Neutrophil (primary cell): Measurements from ENCODE around the gene ABHD16B.

Experiments
- H3K27ac ChIP-seq: fragments of 200-600 bp; sonication (generic); 2 replicates; pipeline ENCODE4 v1.5.1; 2016; ENCODE audit warnings: mild to moderate bottlenecking, moderate library complexity
- H3K27me3 ChIP-seq: fragments of 200-600 bp; sonication (generic); 2 replicates; pipeline ENCODE4 v1.6.0; 2016; ENCODE audit warnings: mild to moderate bottlenecking
- H3K36me3 ChIP-seq: fragments of 200-600 bp; sonication (generic); 2 replicates; pipeline ENCODE4 v1.5.1; 2017
- H3K4me1 ChIP-seq, 2 experiments: fragments of 200-600 bp in 1 of 2; sonication (generic) in 1 of 2; 1 replicate in 1 of 2; 2 replicates in 1 of 2; pipeline versions ENCODE4 v1.5.1 to v1.6.1; 2013 to 2016; ENCODE audit warnings: low read depth in 1 of 2, low read length in 1 of 2, mild to moderate bottlenecking in 1 of 2, moderate library complexity in 1 of 2; ENCODE audit not compliant: control insufficient read depth in 1 of 2, insufficient read depth in 1 of 2
- H3K4me3 ChIP-seq, 2 experiments: fragments of 200-600 bp in 1 of 2; sonication (generic) in 1 of 2; 1 replicate in 1 of 2; 2 replicates in 1 of 2; pipeline ENCODE4 v1.5.1; 2013 to 2016; ENCODE audit warnings: low read depth in 1 of 2, low read length in 1 of 2, mild to moderate bottlenecking in 1 of 2, moderate library complexity in 1 of 2
- H3K9me3 ChIP-seq: fragments of 200-600 bp; sonication (generic); 2 replicates; pipeline ENCODE4 v1.5.1; 2016
- TF ChIP-seq, protein P1 (sequence below): fragments of 200-600 bp; sonication (generic); IDR thresholded peaks from 2 replicates; pipeline ENCODE4 v1.5.1; 2016; ENCODE audit warnings: antibody characterized with exemption

The ABHD16B gene

DNA sequence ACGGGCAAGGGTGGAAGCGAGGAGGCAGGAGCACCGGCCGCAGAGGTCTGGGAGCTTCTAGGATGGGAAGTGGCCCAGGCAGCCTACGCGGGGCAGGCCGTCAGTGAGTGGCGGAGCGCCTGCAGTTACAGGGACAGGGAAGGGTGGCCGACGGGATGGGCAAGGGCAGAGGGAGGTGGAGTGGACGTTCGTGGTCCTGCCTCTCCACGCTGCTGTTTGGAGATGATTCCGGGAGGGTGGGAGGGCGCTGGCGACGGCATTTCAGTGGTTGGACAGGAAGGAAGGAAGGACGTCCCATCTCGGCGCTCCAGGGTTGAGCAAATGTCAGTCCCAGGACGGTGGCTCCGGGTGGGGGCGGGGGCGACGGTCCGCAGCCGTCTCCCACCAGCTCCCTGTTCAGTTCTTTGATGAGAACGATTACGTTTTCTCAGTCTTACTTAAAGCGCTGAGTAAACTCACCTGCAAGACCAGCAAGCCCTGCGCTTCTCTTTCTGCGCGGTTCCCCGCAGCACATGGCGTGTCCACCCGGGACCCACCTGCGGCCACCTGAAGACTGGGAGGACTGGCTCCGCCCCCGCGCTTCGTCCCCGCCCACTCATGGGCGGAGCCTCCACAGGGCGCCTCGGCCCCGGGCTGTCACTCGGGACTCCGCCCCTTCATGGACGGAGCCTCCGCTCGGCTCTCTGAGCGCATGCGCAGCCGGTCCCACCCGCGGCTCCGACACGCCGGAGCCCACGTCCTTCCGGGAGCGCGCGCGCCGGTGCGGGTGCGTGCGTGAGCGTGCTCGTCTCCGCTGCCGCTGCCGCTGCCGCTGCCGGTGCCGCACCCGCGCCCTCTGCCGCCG lies 33.3 kb downstream of the ABHD16B start, which contains the start of gene DNAJC5:
Gene DNAJC5 (plus strand): TSS at position 769 of the 844 bp plus-strand sequence. CDS start 33,220 bp downstream, outside the sequence.
- Histone ChIP-seq H3K36me3 (peaks cover 49% of the 10 kb centered on the region), H3K27ac (peak within 1 kb of the TSS; percentile 98), H3K9me3 (no peaks in the 10 kb centered on the region), H3K27me3 (no peaks in the 10 kb centered on the region), H3K4me3 (peak within 1 kb of the TSS; percentile 73 to 80), H3K4me1 (peaks cover 65 to 68% of the 10 kb centered on the region in 2 experiments)
- TF ChIP-seq, protein P1, sequence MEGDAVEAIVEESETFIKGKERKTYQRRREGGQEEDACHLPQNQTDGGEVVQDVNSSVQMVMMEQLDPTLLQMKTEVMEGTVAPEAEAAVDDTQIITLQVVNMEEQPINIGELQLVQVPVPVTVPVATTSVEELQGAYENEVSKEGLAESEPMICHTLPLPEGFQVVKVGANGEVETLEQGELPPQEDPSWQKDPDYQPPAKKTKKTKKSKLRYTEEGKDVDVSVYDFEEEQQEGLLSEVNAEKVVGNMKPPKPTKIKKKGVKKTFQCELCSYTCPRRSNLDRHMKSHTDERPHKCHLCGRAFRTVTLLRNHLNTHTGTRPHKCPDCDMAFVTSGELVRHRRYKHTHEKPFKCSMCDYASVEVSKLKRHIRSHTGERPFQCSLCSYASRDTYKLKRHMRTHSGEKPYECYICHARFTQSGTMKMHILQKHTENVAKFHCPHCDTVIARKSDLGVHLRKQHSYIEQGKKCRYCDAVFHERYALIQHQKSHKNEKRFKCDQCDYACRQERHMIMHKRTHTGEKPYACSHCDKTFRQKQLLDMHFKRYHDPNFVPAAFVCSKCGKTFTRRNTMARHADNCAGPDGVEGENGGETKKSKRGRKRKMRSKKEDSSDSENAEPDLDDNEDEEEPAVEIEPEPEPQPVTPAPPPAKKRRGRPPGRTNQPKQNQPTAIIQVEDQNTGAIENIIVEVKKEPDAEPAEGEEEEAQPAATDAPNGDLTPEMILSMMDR, result no peak

DNA sequence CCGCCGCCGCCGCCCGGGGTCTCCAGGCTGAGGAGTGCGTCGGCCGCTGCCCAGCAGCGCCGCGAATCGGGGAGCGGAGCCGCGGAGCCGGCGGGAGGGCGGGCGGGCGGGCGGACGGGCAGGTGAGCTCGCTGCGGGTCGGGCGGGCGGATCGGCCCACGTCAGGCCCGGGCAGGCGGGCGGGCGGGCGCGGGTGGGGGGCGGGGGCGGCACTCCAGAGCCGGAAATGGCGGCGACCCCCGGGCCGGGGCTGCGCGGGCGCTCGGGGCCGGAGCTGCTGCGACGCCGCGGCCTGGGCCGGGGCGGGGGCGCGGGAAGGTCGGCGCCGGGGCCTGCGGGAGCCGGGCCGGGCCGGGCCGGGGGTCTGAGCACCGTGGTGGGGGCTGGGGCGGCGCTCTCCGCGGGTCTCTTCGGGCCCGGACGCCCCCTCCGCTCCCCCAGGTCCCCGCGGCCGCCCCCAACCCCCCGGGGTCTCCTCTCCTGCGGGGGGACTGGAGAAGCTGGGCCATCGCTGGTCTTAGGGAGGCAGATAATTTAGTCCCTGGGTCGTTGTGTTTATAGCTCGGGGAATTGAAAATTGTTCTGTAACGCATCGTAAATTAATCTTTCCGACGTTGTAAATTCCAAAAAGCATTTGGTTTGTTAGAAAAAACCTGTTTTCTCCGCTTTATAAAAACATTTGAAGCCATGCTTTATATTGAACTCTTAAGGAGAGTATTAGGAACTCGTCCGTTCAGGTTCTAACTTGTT lies 34.1 kb downstream of the ABHD16B start:
- H3K27ac ChIP-seq, result peak overlapping the region; percentile 98
- peaks cover 65 to 68% of the 10 kb centered on the region in 2 experiments for H3K4me1 ChIP-seq
- H3K9me3 ChIP-seq, result no peaks in the 10 kb centered on the region
- H3K36me3 ChIP-seq, result peaks cover 41% of the 10 kb centered on the region
- no peaks in the 10 kb centered on the region for H3K27me3 ChIP-seq
- peak overlapping the region; percentile 73 to 80 for H3K4me3 ChIP-seq
- TF ChIP-seq, protein P1, result no peak

GRCh38 chr20:63895952-63896263 lies 34.6 kb downstream of the ABHD16B start:
- Histone ChIP-seq H3K36me3 (peaks cover 36% of the 10 kb centered on the region), H3K27me3 (no peaks in the 10 kb centered on the region), H3K4me3 (peak overlapping the region; percentile 73 to 80), H3K9me3 (no peaks in the 10 kb centered on the region), H3K4me1 (peaks cover 64 to 68% of the 10 kb centered on the region in 2 experiments), H3K27ac (peak overlapping the region; percentile 98)
- TF ChIP-seq, protein P1, result no peak

DNA sequence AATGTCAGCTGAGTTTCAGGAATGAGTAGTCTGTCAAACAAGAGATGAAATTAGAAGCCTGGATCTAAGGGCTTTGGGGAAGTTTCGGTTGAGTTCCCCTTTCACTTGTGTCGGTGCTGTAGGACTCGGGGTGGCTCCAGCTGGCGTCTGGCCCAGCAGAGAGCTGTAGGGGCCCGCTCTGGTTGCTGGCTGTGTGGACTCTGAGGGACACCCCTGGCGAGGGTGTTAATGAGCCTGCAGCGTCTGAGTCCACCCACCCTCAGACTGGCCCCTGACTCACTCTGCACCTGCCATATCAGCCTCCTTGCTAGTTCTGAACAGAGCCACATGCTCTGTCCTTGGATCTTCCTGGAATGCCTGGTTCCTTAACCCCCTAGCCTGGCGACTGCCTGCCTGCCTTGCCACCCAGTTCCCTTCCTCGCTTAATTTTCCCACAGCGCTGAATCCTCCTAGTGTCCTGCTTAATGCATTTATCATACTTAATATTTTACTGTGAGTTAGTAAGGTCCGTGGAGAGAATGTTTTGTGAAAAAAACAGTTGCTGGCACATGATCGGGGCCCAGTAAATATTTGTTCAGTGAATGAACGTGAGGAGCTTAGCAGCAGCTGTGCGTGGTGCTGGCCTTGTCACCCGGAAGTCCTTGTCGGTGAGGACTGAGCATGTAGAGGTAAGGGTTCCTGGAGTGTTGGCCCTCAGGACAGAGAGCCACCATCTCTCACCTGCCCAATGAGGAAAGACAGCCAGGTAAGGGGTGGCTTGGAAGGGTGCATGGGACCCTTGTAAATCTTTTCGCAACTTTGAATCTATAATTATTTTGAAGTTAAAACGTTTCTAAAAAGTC lies 35.2 kb downstream of the ABHD16B start:
- H3K27me3 ChIP-seq, result no peaks in the 10 kb centered on the region
- H3K9me3 ChIP-seq, result no peaks in the 10 kb centered on the region
- peaks cover 65 to 70% of the 10 kb centered on the region in 2 experiments for H3K4me1 ChIP-seq
- TF ChIP-seq, protein P1, result no peak
- peak overlapping the region; percentile 73 to 80 for H3K4me3 ChIP-seq
- H3K36me3 ChIP-seq, result peaks cover 30% of the 10 kb centered on the region
- H3K27ac ChIP-seq, result peak overlapping the region; percentile 98

DNA sequence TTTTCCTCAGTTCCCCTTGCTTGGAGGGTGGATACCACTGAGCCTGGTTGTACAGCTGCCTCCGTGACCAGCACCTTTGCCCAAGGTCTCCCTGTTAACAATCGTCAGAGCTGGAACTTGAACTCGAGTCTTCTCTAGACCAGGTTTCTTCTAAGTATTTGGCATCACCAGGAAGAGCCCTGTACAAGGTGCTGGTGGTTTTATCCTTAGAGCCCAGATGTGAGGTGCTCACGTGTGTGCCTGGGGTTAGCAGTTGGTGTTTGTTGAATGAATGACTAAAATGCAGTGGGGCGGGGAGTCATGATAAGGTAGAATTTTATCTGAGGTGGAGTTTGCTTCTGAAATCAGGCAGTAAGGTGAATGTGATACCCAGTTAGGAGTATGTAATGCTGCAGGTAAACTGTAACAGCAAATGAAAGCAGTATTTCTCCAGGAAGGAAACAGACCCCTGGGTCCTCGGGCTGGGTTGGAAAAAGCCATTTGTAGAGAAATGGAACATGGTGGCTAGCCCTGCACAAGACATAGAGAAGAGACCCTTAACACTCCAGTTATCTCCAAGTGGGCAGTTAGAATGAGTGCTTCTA lies 36.8 kb downstream of the ABHD16B start:
- Histone ChIP-seq H3K36me3 (peaks cover 17% of the 10 kb centered on the region), H3K9me3 (no peaks in the 10 kb centered on the region), H3K4me3 (peak overlapping the region; percentile 73 to 80), H3K4me1 (peaks cover 81 to 86% of the 10 kb centered on the region in 2 experiments), H3K27ac (peak overlapping the region; percentile 98), H3K27me3 (no peaks in the 10 kb centered on the region)
- TF ChIP-seq, protein P1, result no peak
